IMR-90 (cell line): ENCODE measurements around the gene ADRA2A. TPM values are rescaled to one million over a fixed set of nuclear protein-coding genes. Genes with fewer than 3 reads are reported as not detected.

Source experiments
- ATAC-seq: fragments of 200-7000 bp; cut with Tn5 transposase; 2 replicates; pipeline ENCODE4 v1.9.1; 2020; ENCODE audit warnings: low read depth, mild to moderate bottlenecking, moderate library complexity
- BruUV-seq: library from RNA; stranded (reverse); fragments of 400-500 nt; replicated peaks from 2 replicates; lab custom pipeline; 2021; lab: Mats Ljungman, UMichigan
- CTCF ChIA-PET: fragments of 300-600 bp; formaldehyde crosslinking; extraction: SDS; loops from one replicate; lab custom pipeline; 2021; ENCODE audit warnings: antibody characterized with exemption; lab: Yijun Ruan, JAX
- POLR2A ChIA-PET: fragments of 300-600 bp; sonication (Branson Sonifier 250); formaldehyde crosslinking; loops from one replicate; lab custom pipeline; 2022; ENCODE audit warnings: antibody characterized with exemption; ENCODE audit not compliant: unreplicated experiment; lab: Charles Lee
- DNase-seq: peaks from one replicate; pipeline ENCODE4 v3.0.0; 2013
- H2AFZ ChIP-seq: replicated peaks from 2 replicates; pipeline ENCODE3; 2013; ENCODE audit warnings: low read length, mild to moderate bottlenecking; ENCODE audit not compliant: poor library complexity
- H2AK5ac ChIP-seq: 2 replicates; pipeline ENCODE4 v1.6.1; 2013; ENCODE audit warnings: low read depth, low read length, inconsistent platforms
- H2AK9ac ChIP-seq: replicated peaks from 2 replicates; pipeline ENCODE3; 2013; ENCODE audit warnings: mild to moderate bottlenecking, low read depth, low read length, moderate library complexity; ENCODE audit not compliant: poor library complexity
- H2BK120ac ChIP-seq: 2 replicates; pipeline ENCODE4 v1.6.1; 2013; ENCODE audit warnings: low read depth, low read length, inconsistent platforms
- H2BK15ac ChIP-seq: 3 replicates; pipeline ENCODE4 v1.6.1; 2013; ENCODE audit warnings: low read depth, low read length, inconsistent platforms
- H2BK20ac ChIP-seq: 2 replicates; pipeline ENCODE4 v1.6.1; 2013; ENCODE audit warnings: low read depth, mild to moderate bottlenecking, inconsistent platforms, low read length, moderate library complexity
- H2BK5ac ChIP-seq: 2 replicates; pipeline ENCODE4 v1.6.1; 2013; ENCODE audit warnings: mild to moderate bottlenecking, low read depth, low read length, inconsistent platforms; ENCODE audit not compliant: poor library complexity, severe bottlenecking
- H3K14ac ChIP-seq: replicated peaks from 2 replicates; pipeline ENCODE4 v1.6.1; 2013; ENCODE audit warnings: low read depth, low read length, inconsistent platforms
- H3K18ac ChIP-seq: 2 replicates; pipeline ENCODE4 v1.6.1; 2013; ENCODE audit warnings: low read depth, low read length, control low read depth
- H3K23ac ChIP-seq: 2 replicates; pipeline ENCODE4 v1.6.1; 2013; ENCODE audit warnings: low read depth, low read length, inconsistent platforms
- H3K27ac ChIP-seq: 2 replicates; pipeline ENCODE4 v1.5.1; 2013; ENCODE audit warnings: mild to moderate bottlenecking, control low read depth, low read length; ENCODE audit not compliant: insufficient read depth
- H3K27me3 ChIP-seq: 2 replicates; pipeline ENCODE4 v1.6.1; 2013; ENCODE audit warnings: low read length; ENCODE audit not compliant: control insufficient read depth, insufficient read depth
- H3K36me3 ChIP-seq: 2 replicates; pipeline ENCODE4 v1.6.1; 2013; ENCODE audit warnings: low read length, mixed read lengths; ENCODE audit not compliant: control insufficient read depth, insufficient read depth
- H3K4ac ChIP-seq: 2 replicates; pipeline ENCODE4 v1.6.1; 2013; ENCODE audit warnings: low read depth, low read length, inconsistent platforms
- H3K4me1 ChIP-seq: 2 replicates; pipeline ENCODE4 v1.6.1; 2013; ENCODE audit warnings: low read length, mixed read lengths; ENCODE audit not compliant: control insufficient read depth, insufficient read depth
- H3K4me2 ChIP-seq: 2 replicates; pipeline ENCODE4 v1.6.1; 2013; ENCODE audit warnings: low read depth, mild to moderate bottlenecking, control low read depth, low read length, moderate library complexity
- H3K4me3 ChIP-seq: 2 replicates; pipeline ENCODE4 v1.5.1; 2013; ENCODE audit warnings: low read depth, mild to moderate bottlenecking, control low read depth, low read length, moderate library complexity; ENCODE audit not compliant: insufficient read depth
- H3K56ac ChIP-seq: 2 replicates; pipeline ENCODE4 v1.6.1; 2013; ENCODE audit warnings: low read length, inconsistent platforms; ENCODE audit not compliant: insufficient read depth; ENCODE audit errors: extremely low read depth
- H3K79me1 ChIP-seq, 2 experiments: 2 replicates each; pipeline ENCODE4 v1.6.1; 2013; ENCODE audit warnings: low read length in 2 of 2, inconsistent platforms in 1 of 2, low read depth in 1 of 2
- H3K9ac ChIP-seq: 2 replicates; pipeline ENCODE4 v1.6.1; 2013; ENCODE audit warnings: low read depth, low read length, control low read depth
- H3K9me1 ChIP-seq: 2 replicates; pipeline ENCODE4 v1.6.1; 2013; ENCODE audit warnings: low read length, inconsistent platforms; ENCODE audit not compliant: insufficient read depth
- H3K9me3 ChIP-seq: 2 replicates; pipeline ENCODE4 v1.6.1; 2013; ENCODE audit warnings: low read length; ENCODE audit not compliant: control insufficient read depth, insufficient read depth
- H4K20me1 ChIP-seq: 2 replicates; pipeline ENCODE4 v1.6.1; 2013; ENCODE audit warnings: low read length, inconsistent platforms; ENCODE audit not compliant: insufficient read depth
- H4K5ac ChIP-seq: 2 replicates; pipeline ENCODE4 v1.6.1; 2013; ENCODE audit warnings: mild to moderate bottlenecking, low read depth, low read length, control low read depth
- H4K8ac ChIP-seq, 2 experiments: 2 replicates each; pipeline ENCODE4 v1.6.1; 2013; ENCODE audit warnings: low read depth in 2 of 2, low read length in 2 of 2, control low read depth in 1 of 2, inconsistent platforms in 1 of 2
- H4K91ac ChIP-seq: 2 replicates; pipeline ENCODE4 v1.6.1; 2013; ENCODE audit warnings: low read depth, low read length, inconsistent platforms; ENCODE audit not compliant: insufficient read depth
- BHLHE40 ChIP-seq: fragments of 150-350 bp; IDR thresholded peaks from 2 replicates; pipeline ENCODE4 v1.6.1; 2016; ENCODE audit warnings: mild to moderate bottlenecking, low read depth, low read length
- CEBPB ChIP-seq: IDR thresholded peaks from 2 replicates; pipeline ENCODE4 v1.6.1; 2012; ENCODE audit warnings: low read depth, low read length, improper control_type of control experiment
- CHD1 ChIP-seq: IDR thresholded peaks from 2 replicates; pipeline ENCODE4 v1.6.1; 2012; ENCODE audit warnings: low read depth, low read length, improper control_type of control experiment
- FOS ChIP-seq: fragments of 150-350 bp; IDR thresholded peaks from 2 replicates; pipeline ENCODE4 v1.6.1; 2016; ENCODE audit warnings: low read depth, low read length
- MAFK ChIP-seq: IDR thresholded peaks from 2 replicates; pipeline ENCODE4 v1.6.1; 2012; ENCODE audit warnings: low read depth, low read length, improper control_type of control experiment
- MAZ ChIP-seq: IDR thresholded peaks from 2 replicates; pipeline ENCODE4 v1.6.1; 2012; ENCODE audit warnings: low read depth, mild to moderate bottlenecking, low read length, improper control_type of control experiment, moderate library complexity, borderline replicate concordance
- MXI1 ChIP-seq: IDR thresholded peaks from 2 replicates; pipeline ENCODE4 v1.6.1; 2012; ENCODE audit warnings: low read depth, mild to moderate bottlenecking, low read length, moderate library complexity, borderline replicate concordance
- NFE2L2 ChIP-seq: fragments of 150-350 bp; IDR thresholded peaks from 2 replicates; pipeline ENCODE4 v1.6.1; 2016; ENCODE audit warnings: low read depth, mild to moderate bottlenecking, low read length
- POLR2A ChIP-seq: IDR thresholded peaks from 2 replicates; pipeline ENCODE4 v1.6.1; 2012; ENCODE audit warnings: mild to moderate bottlenecking, low read depth, low read length
- RAD21 ChIP-seq: IDR thresholded peaks from 2 replicates; pipeline ENCODE4 v1.6.1; 2012; ENCODE audit warnings: low read length, improper control_type of control experiment
- RCOR1 ChIP-seq: IDR thresholded peaks from 2 replicates; pipeline ENCODE4 v1.6.1; 2012; ENCODE audit warnings: mild to moderate bottlenecking, low read length, improper control_type of control experiment; ENCODE audit not compliant: insufficient replicate concordance
- RFX5 ChIP-seq: IDR thresholded peaks from 2 replicates; pipeline ENCODE4 v1.8.0; 2012; ENCODE audit warnings: low read depth, mild to moderate bottlenecking, low read length, moderate library complexity
- SMC3 ChIP-seq: fragments of 150-350 bp; IDR thresholded peaks from 2 replicates; pipeline ENCODE4 v1.6.1; 2016; ENCODE audit warnings: low read depth, mild to moderate bottlenecking, antibody characterized with exemption, low read length, moderate library complexity
- WGBS, 2 experiments: methylation state at CpG; one replicate each; pipeline versions ENCODE4 v1.1.5 to v1.1.7; 2013; ENCODE audit warnings: missing lambda C conversion rate in 2 of 2; ENCODE audit not compliant: insufficient read length in 1 of 2; ENCODE audit errors: extremely low coverage in 2 of 2; 5-methylcytosine and 5-hydroxymethylcytosine counted together
- dilution Hi-C: fragments of 300-500 bp; cut with HindIII; formaldehyde crosslinking; loops from one replicate; pipeline ENCODE4 v1.14.3; 2018; ENCODE audit warnings: low sequenced_read_pairs; ENCODE audit not compliant: unreplicated experiment
- in situ Hi-C: fragments of 300-500 bp; cut with MboI; formaldehyde crosslinking; loops from 3 replicates; pipeline ENCODE4 v1.14.3; 2019; ENCODE audit warnings: low sequenced_read_pairs, inconsistent platforms, mixed read lengths
- intact Hi-C: fragments of 100-400 bp; cut with micrococcal nuclease; formaldehyde crosslinking; loops from 2 replicates; pipeline ENCODE4 v1.10.0; 2022
- polyA plus RNA-seq, 3 experiments: library from polyadenylated mRNA; depleted of rRNA; stranded (reverse); fragments of >200 nt; gene quantifications; 2 replicates each; pipeline ENCODE4 v1.2.3, GENCODE V29; 2012; ENCODE audit warnings: low replicate concordance in 1 of 3
- total RNA-seq: library from RNA; depleted of rRNA; stranded (reverse); fragments of >200 nt; gene quantifications from 2 replicates; pipeline ENCODE4 v1.2.3, GENCODE V29; 2012
- TF ChIP-seq, protein P1 (sequence below): conservative IDR thresholded peaks from 2 replicates; pipeline ENCODE4 v1.5.1; 2012; ENCODE audit warnings: mild to moderate bottlenecking, low read depth, low read length, improper control_type of control experiment
- TF ChIP-seq, protein P2 (sequence below): fragments of 150-350 bp; IDR thresholded peaks from 2 replicates; pipeline ENCODE4 v1.6.1; 2017; ENCODE audit warnings: mild to moderate bottlenecking, antibody characterized with exemption, low read length, low read depth
- TF ChIP-seq, protein P3 (sequence below): fragments of 150-350 bp; IDR thresholded peaks from 2 replicates; pipeline ENCODE4 v1.6.1; 2016; ENCODE audit warnings: low read depth, mild to moderate bottlenecking, low read length, moderate library complexity, borderline replicate concordance

ADRA2A gene
- total and polyA plus RNA-seq, 2 of the 4 experiments (the other 2 are of a cell fraction), result not detected

DNA sequence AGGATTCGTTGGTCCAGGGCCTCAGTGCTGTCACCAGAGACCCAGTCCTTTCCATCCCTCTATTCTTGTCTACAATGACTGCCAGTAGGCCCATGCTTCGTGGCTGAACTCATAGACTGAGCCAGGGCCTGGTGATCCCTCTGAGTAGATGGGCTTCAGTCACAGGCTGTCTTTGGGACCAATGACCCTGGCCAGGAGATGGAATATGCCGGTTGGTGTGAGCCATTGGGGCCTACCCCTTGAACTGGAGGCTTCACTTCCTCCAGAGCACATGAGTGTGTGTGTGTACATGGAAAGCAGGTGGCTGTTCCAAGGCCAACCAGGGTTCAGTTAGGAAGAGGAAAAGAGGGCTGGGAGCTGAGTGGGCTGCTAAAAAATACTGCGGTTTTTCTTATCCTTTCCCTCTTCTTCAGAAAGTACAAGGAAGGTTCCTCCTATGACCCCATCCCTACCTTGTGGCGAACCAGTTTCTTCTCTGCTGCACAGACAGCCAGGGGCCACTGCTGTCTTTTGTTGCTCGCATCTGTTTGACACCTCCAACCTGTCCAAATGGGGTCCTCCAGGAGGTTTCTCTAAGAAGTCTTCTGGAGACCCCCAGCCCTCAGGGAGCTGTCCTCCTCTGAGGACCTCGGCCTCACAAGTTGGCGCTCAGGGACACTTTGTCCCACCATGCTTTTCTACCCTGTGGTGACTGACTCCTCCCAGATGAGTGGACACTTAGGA lies 36.6 kb downstream of the ADRA2A start:
- TF ChIP-seq, protein P1, sequence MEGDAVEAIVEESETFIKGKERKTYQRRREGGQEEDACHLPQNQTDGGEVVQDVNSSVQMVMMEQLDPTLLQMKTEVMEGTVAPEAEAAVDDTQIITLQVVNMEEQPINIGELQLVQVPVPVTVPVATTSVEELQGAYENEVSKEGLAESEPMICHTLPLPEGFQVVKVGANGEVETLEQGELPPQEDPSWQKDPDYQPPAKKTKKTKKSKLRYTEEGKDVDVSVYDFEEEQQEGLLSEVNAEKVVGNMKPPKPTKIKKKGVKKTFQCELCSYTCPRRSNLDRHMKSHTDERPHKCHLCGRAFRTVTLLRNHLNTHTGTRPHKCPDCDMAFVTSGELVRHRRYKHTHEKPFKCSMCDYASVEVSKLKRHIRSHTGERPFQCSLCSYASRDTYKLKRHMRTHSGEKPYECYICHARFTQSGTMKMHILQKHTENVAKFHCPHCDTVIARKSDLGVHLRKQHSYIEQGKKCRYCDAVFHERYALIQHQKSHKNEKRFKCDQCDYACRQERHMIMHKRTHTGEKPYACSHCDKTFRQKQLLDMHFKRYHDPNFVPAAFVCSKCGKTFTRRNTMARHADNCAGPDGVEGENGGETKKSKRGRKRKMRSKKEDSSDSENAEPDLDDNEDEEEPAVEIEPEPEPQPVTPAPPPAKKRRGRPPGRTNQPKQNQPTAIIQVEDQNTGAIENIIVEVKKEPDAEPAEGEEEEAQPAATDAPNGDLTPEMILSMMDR, result no peak
- TF ChIP-seq NFE2L2 (no peak), BHLHE40 (no peak), MAFK (no peak), RCOR1 (no peak), MAZ (no peak), POLR2A (no peak), MXI1 (no peak), RFX5 (no peak), SMC3 (no peak), CHD1 (no peak), FOS (no peak), CEBPB (no peak), RAD21 (no peak)
- TF ChIP-seq, protein P2, sequence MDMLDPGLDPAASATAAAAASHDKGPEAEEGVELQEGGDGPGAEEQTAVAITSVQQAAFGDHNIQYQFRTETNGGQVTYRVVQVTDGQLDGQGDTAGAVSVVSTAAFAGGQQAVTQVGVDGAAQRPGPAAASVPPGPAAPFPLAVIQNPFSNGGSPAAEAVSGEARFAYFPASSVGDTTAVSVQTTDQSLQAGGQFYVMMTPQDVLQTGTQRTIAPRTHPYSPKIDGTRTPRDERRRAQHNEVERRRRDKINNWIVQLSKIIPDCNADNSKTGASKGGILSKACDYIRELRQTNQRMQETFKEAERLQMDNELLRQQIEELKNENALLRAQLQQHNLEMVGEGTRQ, result no peak
- TF ChIP-seq, protein P3, sequence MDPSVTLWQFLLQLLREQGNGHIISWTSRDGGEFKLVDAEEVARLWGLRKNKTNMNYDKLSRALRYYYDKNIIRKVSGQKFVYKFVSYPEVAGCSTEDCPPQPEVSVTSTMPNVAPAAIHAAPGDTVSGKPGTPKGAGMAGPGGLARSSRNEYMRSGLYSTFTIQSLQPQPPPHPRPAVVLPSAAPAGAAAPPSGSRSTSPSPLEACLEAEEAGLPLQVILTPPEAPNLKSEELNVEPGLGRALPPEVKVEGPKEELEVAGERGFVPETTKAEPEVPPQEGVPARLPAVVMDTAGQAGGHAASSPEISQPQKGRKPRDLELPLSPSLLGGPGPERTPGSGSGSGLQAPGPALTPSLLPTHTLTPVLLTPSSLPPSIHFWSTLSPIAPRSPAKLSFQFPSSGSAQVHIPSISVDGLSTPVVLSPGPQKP, result no peak
- no peaks in the 10 kb centered on the region for H3K36me3 ChIP-seq
- H3K23ac ChIP-seq, result no peak overlapping the region
- H3K4ac ChIP-seq, result no peak overlapping the region
- no peak overlapping the region for H3K14ac ChIP-seq
- no peak overlapping the region for H2AK9ac ChIP-seq
- no peaks in the 10 kb centered on the region for H3K4me1 ChIP-seq
- in situ Hi-C loops (no loop called here), dilution Hi-C loops (no loop called here), intact Hi-C loops (no loop called here)
- no TSS peak for BruUV-seq
- H2BK15ac ChIP-seq, result no peak overlapping the region
- CTCF ChIA-PET, result interaction anchor here (1.4 kb wide), 1 partner anchor 37 kb away, joined by 3 read pairs; the partner anchor contains the start of gene ADRA2A
- no peaks in the 10 kb centered on the region for H3K27me3 ChIP-seq
- no peaks in the 10 kb centered on the region for H3K79me1 ChIP-seq
- ATAC-seq (no peak), DNase-seq (no peak)
- no peaks in the 10 kb centered on the region for H3K9me3 ChIP-seq
- H2BK20ac ChIP-seq, result no peak overlapping the region
- no peak overlapping the region for H3K18ac ChIP-seq
- no peak overlapping the region for H3K4me3 ChIP-seq
- H2BK120ac ChIP-seq, result no peak overlapping the region
- no peak overlapping the region for H3K27ac ChIP-seq
- H2AK5ac ChIP-seq, result no peak overlapping the region
- H3K9ac ChIP-seq, result no peak overlapping the region
- POLR2A ChIA-PET, result no interaction called here
- H4K8ac ChIP-seq, result no peak overlapping the region
- H2AFZ ChIP-seq, result no peak overlapping the region
- no peak overlapping the region for H2BK5ac ChIP-seq
- H4K20me1 ChIP-seq, result no peaks in the 10 kb centered on the region
- H4K5ac ChIP-seq, result no peak overlapping the region
- H3K56ac ChIP-seq, result no peak overlapping the region
- H4K91ac ChIP-seq, result no peak overlapping the region
- no peaks in the 10 kb centered on the region for H3K9me1 ChIP-seq
- H3K4me2 ChIP-seq, result no peak overlapping the region
- 55% methylated on average over 2 of the region's 8 CpGs; no CpG with 5 or more reads in 1 of the 2 experiments for WGBS, 2 experiments
